HL-60/S4 treated with retinoic acid at 250 ng/mL for 4 days and 3 days (cell line): ENCODE data around the gene RNF150.

Experiments used
- in situ Hi-C: fragments of 300-500 bp; cut with MboI; formaldehyde crosslinking; loops from 2 replicates; pipeline ENCODE4 v1.7.0; 2022; ENCODE audit warnings: low sequenced_read_pairs

RNF150 gene

DNA sequence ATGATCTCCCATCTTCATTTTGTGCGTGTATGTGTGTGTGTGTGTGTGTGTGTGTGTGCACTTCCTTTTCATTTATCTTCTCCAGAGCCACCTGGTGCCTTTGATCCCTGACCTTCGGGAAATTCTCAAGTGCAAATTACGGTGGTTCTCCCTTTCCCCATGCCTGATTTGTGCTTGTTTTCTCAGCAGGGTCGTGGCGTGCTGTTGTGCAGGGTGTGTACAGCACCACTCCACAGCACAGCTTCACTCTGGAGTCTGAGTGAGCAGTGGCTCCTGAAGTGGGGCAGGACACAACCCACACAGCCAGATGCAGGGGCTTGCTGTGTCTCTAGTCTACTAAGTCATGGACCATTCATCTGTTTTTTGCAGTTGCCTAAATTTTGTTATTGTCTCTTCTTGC is 262.8 kb downstream of the RNF150 start:
- in situ Hi-C loops, result no loop called here

- in situ Hi-C loops, result no loop called here
Measured at GRCh38 chr4:140869446-140869845, 263.8 kb downstream of the RNF150 start.

DNA sequence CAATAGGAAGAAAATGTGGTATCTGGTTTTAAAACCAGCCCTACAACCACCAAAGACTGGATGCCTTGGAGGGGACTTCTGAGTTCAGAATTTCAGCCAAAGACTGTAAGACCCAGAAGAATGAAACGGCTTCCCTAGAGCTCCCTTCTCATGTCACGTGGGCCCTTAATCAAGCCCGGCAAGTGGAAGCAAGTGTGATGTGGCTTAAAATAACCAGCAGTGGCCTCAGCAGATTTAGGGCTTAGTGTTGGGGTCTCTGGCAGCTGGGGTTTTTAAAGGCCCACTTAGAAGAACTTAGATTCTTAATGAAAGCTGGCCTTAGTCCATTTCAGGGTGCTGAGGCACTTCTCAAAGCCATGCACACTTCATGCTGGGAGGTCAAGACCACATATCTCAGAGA is 265.9 kb downstream of the RNF150 start:
- in situ Hi-C loops, result no loop called here

- in situ Hi-C loops, result no loop called here
Measured at GRCh38 chr4:140866492-140867005, 266.7 kb downstream of the RNF150 start.

- in situ Hi-C loops, result no loop called here
Measured at GRCh38 chr4:140865253-140866217, 267.7 kb downstream of the RNF150 start.

DNA sequence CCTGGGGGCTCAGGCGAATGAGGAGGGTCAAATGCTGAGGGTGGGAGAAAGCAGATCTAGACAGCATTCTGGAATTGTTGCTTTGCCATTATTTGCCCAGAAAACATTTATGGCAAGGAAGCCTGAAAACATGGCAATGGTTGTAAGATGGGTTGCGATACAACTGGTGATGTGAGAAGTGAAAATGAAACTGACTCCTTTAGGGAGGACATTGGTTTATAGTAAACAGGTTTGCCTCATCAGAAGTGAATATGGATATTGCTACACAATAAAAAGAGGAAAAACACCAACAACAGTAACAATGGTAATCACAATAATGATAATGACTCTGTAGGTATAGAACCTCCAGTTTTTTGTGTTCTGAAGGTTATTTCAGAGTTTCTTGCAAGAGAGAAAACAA is 270.1 kb downstream of the RNF150 start:
- in situ Hi-C loops, result no loop called here

- in situ Hi-C loops, result no loop called here
Measured at GRCh38 chr4:140862177-140862442, 271.2 kb downstream of the RNF150 start.

DNA sequence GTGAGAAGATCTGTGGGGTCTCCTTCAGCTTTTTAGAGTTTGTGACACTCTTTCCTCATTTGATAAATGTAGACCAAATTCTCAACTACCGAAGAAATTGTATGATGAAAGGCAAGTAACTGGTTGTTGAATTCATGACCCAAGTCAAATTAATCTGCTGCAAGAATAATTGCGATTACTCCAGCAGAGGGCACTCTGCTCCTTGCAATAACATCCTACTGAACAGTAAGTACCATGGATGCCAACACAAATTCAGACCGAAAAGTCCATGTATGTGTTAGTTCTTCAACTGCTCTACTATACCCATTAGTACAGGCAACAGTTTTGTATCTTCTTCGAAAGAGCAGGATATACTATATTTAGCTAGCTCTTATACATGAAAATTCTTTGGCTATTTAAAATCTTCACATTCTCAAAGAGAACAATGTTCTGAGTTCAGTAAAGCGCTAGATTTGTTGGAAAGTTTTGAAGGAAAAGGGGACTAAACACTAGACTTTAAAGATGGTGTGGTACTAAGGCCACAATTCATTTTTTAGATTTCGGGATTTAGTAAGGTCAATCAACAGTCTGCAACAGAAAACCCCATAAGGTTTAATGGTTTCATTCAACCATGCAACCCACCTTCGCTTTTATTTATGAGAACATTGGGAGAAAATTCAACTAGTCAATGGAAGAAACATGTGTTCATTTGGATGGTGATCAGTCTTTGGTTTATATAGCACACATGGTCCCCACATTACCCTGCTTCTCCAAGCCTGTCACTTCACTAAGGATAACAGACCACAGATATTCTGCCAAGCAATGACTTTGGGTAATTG is 271.7 kb downstream of the RNF150 start:
- in situ Hi-C loops, result no loop called here

DNA sequence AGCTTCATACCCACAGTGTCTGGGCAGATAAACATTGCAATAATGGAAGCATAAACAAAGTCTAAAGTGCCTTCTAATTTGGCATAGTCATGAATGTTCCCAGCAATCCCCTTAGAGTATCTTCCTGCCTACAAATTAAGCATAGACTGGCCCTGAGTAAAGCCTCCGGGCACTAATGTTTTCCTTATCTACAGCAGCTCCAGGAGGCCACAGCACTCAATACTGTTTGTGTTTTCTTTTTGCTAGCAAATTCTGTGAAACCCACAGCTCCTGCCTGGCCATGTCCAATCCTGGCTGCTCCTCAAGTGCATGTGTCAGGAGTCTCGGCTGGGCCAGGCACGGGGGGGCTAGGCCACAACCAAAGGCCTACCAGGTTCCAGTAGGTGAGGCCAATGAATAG is 274.4 kb downstream of the RNF150 start:
- in situ Hi-C loops, result no loop called here

GRCh38 chr4:140857111-140857510 is 276.2 kb downstream of the RNF150 start:
- in situ Hi-C loops, result no loop called here

- in situ Hi-C loops, result no loop called here
Measured at GRCh38 chr4:140856621-140857062, 276.6 kb downstream of the RNF150 start.

DNA sequence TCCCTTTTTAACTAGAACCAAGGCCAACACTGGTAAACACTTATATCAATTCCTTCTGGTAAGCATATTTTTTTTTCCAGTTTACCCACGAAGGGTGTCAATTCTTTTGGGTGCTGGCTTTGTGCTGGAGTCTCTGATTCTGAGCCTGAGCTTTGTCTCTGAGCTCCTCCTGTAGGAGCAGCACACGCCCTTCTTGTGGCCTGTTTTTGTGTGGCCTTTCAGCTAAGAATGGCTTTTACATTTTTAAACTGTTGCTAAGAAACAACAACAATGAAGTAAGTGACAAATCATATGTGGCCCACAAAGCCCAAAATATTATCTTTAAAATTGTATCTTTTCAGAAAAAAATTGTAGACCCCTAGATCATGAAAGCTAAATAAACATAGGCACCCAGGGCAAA is 279.1 kb downstream of the RNF150 start:
- in situ Hi-C loops, result no loop called here

- in situ Hi-C loops, result no loop called here
Measured at GRCh38 chr4:140851804-140852203, 281.5 kb downstream of the RNF150 start.

DNA sequence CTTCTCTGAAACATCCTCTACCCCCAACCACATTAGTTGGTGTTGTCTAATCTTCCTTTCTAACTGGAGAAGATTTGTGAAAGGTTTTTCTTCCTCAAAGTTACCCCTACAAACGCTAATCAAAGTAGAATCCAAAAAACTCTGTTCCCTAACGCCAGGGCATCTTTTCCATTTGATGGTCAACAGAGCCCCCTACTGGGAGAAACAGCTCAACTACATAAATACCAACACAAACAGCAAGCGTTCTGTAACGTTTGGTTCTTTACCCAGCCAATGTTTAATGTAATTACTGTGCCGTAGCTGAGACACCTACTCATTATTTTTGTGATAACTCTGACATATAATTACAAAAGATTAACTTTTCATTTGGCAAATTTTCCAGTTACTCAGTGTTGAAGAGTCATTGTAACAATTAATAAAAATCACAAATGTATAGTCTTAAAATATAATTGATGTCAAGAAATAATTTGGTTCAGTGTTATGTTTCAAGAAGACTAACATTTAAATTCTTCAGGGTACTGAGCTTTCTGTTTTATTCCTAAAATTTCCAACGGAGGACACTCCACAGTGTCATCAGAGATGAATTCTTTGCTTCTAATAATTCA is 282.1 kb downstream of the RNF150 start:
- in situ Hi-C loops, result no loop called here

- in situ Hi-C loops, result no loop called here
Measured at GRCh38 chr4:140849526-140849925, 283.7 kb downstream of the RNF150 start.

GRCh38 chr4:140846736-140847135 is 286.5 kb downstream of the RNF150 start:
- in situ Hi-C loops, result no loop called here

GRCh38 chr4:140844061-140844460 is 289.2 kb downstream of the RNF150 start:
- in situ Hi-C loops, result no loop called here

GRCh38 chr4:140841186-140841585 is 292.1 kb downstream of the RNF150 start:
- in situ Hi-C loops, result no loop called here

DNA sequence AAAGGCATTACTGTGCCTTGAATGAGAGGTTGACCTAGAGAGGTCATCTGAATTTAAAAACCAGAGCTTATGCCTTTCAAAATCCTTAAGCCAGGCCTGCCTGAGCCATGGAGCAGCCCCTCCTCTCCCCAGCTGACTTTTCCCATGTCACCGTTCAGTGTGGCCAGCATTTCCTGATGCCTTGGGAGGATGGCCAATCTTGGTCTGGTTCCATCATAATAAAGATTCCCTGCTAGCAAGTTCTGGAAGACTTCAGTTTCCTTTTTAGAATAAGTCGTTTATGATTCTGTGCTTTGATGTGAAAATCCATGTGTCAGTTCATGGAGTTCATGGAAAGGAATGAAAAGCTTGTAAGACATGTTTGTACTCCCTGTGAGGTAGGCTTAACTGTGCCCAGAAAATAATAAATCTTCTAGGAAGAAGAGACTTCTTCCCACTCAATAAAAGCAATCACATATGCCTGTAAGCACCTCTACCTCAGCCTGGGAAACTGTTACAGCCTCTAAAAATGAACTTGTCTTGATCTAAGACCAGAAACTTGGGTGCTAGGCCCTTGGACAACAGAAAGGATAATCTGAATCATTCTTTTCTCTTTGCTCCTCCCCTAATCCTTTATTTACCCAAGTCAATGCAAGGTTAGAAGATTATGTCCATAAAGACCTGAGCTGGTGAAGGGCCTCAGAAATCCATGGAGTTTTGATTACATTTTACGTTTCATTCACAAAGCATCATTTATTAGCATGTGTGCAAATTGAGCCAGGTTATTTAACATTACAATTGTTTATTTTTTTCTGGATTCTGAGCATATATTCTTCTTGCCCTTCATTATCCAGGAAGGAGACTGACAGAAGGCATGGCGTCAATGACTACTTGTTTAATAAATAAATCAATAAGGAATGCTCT is 293.1 kb downstream of the RNF150 start:
- in situ Hi-C loops, result no loop called here

DNA sequence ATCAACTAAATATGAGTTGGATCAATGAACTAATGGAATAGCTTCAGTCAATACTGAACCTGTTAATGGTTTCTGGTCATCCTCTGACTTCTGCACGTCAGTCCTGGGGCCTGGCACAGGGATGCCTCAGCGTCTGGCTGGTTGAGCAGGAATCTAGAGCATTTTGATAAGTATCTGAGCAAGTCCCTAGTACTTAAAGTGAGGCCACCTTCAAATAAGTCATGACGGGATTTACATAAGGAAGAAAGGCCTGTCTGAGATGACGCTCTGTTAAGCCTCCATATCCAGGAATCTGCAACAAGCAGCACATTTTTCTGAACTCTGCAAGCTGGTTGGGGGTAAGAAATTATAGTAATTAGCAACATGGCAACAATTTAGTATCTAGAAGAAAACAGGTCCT is 293.9 kb downstream of the RNF150 start:
- in situ Hi-C loops, result no loop called here
